Gastroesophageal sphincter (tissue), 3 donors: ENCODE data around the gene FBXO47.

Source experiments
- EP300 ChIP-seq: sonication (generic); formaldehyde crosslinking; IDR thresholded peaks from one replicate; pipeline ENCODE4 v1.6.1; 2017; ENCODE audit warnings: antibody characterized with exemption, mild to moderate bottlenecking
- POLR2A ChIP-seq, 2 donors: fragments of 450-650 bp; IDR thresholded peaks; one replicate each; pipeline ENCODE4 v1.6.1; 2017; ENCODE audit warnings: antibody characterized with exemption in 2 of 2, mild to moderate bottlenecking in 2 of 2, moderate library complexity in 1 of 2
- POLR2AphosphoS5 ChIP-seq: sonication (generic); formaldehyde crosslinking; IDR thresholded peaks from one replicate; pipeline ENCODE4 v1.6.1; 2017; ENCODE audit warnings: antibody characterized with exemption
- TF ChIP-seq, protein P1 (sequence below), 4 experiments: fragments of 200-600 bp in 2 of 4; fragments of 450-650 bp in 2 of 4; sonication (generic) in 1 of 4; IDR thresholded peaks; one replicate each; pipeline ENCODE4 v1.5.1; 2017 to 2019; ENCODE audit warnings: antibody characterized with exemption in 4 of 4, mild to moderate bottlenecking in 2 of 4, moderate library complexity in 2 of 4

DNA sequence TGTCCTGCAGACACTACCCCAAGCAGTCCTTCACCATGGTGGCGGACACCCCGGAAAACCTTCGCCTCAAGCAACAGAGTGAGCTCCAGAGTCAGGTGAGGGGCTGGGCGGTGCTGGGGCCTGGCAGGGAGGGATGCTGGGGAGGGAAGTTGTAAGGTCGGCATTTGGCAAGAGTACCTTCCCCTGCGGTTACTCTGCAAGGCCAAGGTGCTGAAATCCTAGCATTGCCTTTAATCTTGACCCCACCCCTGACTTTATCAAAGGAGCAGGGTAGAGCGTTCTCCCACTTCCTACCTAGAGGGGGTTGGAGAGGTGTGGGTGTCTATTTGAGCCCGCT, 76.8 kb downstream of the FBXO47 start:
- TF ChIP-seq, protein P1, sequence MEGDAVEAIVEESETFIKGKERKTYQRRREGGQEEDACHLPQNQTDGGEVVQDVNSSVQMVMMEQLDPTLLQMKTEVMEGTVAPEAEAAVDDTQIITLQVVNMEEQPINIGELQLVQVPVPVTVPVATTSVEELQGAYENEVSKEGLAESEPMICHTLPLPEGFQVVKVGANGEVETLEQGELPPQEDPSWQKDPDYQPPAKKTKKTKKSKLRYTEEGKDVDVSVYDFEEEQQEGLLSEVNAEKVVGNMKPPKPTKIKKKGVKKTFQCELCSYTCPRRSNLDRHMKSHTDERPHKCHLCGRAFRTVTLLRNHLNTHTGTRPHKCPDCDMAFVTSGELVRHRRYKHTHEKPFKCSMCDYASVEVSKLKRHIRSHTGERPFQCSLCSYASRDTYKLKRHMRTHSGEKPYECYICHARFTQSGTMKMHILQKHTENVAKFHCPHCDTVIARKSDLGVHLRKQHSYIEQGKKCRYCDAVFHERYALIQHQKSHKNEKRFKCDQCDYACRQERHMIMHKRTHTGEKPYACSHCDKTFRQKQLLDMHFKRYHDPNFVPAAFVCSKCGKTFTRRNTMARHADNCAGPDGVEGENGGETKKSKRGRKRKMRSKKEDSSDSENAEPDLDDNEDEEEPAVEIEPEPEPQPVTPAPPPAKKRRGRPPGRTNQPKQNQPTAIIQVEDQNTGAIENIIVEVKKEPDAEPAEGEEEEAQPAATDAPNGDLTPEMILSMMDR (IDR thresholded peaks at IDR 0.05), result no peak
- TF ChIP-seq POLR2A (IDR thresholded peaks at IDR 0.05), result no peak
- no peak for TF ChIP-seq POLR2AphosphoS5
- TF ChIP-seq EP300, result no peak
